ENCODE measurements around the gene SLX1B. TPM values are rescaled to one million over a fixed set of nuclear protein-coding genes. Genes with fewer than 3 reads are reported as not detected.
"Not testable (repeated sequence)": the region's sequence is repeated elsewhere in the genome, so short reads cannot be mapped to it uniquely, and the experiment has no call there.

SLX1B gene
- polyA plus RNA-seq, 1 experiment = 11.5 TPM

DNA sequence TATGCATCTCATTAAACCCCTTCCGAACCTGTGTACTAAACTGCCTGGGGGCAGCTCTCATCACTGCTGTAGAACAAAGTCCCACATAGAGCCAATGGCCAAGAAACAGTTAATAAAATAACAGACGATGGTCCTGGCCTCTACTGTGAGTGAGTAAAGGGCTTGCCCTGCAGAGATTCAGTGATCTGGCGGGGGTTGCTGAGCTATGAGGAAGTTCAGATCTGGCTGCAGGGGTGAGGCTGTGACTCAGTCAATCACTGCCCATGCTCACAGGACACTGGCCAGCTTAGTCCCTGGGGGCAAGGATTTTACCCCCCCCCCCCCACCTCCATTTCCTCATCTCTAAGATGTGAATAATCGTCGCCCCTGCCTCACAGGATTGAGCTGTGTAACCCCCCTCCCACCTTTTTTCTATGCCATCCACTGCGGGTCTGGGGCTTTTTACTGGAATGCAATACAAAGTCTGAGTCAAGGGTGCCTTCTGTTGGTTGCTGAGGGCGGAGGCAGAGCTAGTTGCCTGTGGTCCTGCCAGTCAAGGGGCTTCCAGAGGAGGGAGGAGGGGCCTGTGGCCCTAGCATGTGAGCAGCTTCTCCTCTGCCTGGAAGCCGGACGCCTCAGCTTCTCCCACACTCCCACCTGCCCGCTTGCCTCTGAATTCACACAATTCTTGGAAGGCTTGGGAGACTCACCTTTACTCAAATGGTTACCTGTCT is 13.5 kb downstream of the SLX1B start:
- H3K27me3 ChIP-seq (ENCODE audit: control insufficient read depth, insufficient read depth, low read length); H3K9me3 ChIP-seq (ENCODE audit: control insufficient read depth, insufficient read depth, low read length); H3K27ac ChIP-seq (ENCODE audit: low read depth, low read length); POLR2A ChIA-PET; CTCF ChIA-PET; H3K4me3 ChIP-seq (ENCODE audit: low read depth, low read length); DNase-seq (ENCODE audit: low read depth, low spot score): not testable (repeated sequence)

DNA sequence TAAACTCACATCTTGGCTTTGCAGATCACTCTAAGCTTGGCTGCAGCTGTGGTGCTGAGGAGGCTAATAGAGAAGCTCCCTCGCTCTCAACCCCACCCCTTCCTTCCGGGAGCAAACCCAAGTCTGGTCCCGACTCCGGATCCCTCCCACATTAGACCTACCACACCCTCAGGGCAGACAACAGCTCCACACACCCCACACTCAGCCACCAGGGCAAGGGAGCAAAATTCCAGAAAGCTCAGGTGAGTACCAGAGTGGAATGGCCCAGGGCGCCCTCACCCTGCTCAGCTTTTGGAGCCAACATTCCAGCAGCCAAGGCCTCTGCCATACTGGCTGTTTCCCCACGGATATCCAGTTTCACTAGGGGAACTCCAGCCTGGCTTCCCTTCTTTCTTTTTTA is 15.3 kb downstream of the SLX1B start:
- H3K9me3 ChIP-seq (ENCODE audit: control insufficient read depth, insufficient read depth, low read length); H3K27ac ChIP-seq (ENCODE audit: low read depth, low read length); POLR2A ChIA-PET; CTCF ChIA-PET; H3K4me3 ChIP-seq (ENCODE audit: low read depth, low read length); H3K27me3 ChIP-seq (ENCODE audit: control insufficient read depth, insufficient read depth, low read length); DNase-seq (ENCODE audit: low read depth, low spot score): not testable (repeated sequence)

DNA sequence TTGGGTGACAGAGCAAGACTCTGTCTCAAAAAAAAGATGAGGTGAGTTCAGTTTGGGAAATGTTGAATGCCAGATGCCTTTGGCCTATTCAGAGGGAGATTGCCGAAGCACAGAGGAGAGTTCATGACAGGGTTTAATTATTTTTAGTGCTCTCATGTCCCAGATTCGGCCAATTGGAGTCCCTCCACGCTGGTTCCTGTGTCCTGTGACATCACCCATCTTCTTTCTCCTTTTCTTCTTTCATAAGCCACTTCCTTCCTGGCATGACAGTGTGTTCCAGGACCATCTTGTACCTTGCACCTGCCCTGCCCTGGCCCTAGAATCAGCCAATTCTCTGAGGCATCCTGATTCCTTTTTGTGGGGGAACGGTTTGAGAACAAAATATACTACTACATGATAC is 17.7 kb downstream of the SLX1B start:
- H3K9me3 ChIP-seq (ENCODE audit: control insufficient read depth, insufficient read depth, low read length); DNase-seq (ENCODE audit: low read depth, low spot score); CTCF ChIA-PET; H3K4me3 ChIP-seq (ENCODE audit: low read depth, low read length); H3K27ac ChIP-seq (ENCODE audit: low read depth, low read length); POLR2A ChIA-PET; H3K27me3 ChIP-seq (ENCODE audit: control insufficient read depth, insufficient read depth, low read length): not testable (repeated sequence)

DNA sequence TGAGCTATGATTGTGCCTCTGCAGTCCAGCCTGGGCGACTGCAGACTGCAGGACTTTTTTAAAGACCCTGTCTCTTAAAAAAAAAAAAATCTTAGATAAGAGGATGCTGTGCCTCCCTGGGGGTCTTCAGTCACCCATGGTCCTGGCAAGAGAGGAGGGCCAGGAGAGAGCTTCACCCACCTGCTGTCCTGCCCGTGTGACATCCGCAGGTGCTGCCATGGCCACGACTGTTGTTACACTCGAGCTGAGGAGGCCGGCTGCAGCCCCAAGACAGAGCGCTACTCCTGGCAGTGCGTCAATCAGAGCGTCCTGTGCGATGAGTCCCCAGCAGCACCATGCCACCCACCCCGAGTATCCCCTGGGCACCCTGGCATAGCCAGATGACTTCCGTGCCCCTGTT is 27.9 kb downstream of the SLX1B start:
- H3K27ac ChIP-seq (ENCODE audit: low read depth, low read length); CTCF ChIA-PET; H3K9me3 ChIP-seq (ENCODE audit: control insufficient read depth, insufficient read depth, low read length); POLR2A ChIA-PET; H3K27me3 ChIP-seq (ENCODE audit: control insufficient read depth, insufficient read depth, low read length); H3K4me3 ChIP-seq (ENCODE audit: low read depth, low read length); DNase-seq (ENCODE audit: low read depth, low spot score): not testable (repeated sequence)

DNA sequence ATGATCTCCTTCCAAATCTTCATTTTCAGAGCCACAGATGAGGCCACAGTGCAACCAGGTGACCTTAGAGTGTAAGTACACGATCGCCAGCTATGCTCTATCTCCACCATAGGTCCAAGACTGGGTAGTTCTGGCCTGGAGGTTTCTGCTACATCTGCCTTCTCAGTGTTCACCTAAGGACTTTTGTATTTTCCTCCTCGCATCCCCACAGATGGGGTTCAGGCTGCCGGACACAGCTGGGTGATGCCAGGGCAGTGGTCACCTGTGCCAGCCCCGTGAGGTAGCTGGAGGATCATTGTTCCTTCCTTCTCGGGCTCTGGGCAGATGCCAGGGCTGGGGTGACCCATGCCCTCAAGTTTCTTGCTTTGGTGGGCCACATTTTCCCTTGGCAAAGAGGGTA is 52.0 kb downstream of the SLX1B start, which contains the start of gene NPIPB12:
TSS of gene NPIPB12 (minus strand) at position 101 of the 400 bp plus-strand sequence.
- H3K9me3 ChIP-seq (ENCODE audit: control insufficient read depth, insufficient read depth, low read length); H3K27me3 ChIP-seq (ENCODE audit: control insufficient read depth, insufficient read depth, low read length); POLR2A ChIA-PET; H3K4me3 ChIP-seq (ENCODE audit: low read depth, low read length); DNase-seq (ENCODE audit: low read depth, low spot score); H3K27ac ChIP-seq (ENCODE audit: low read depth, low read length); CTCF ChIA-PET: not testable (repeated sequence)

Small RNA genes lying within 50 kb of the gene (small RNA-seq; reads per million reads assigned to genes)
- gene AC133555.2 (ENCODE audit: insufficient read length, low read depth) = not detected

Other genes with a start within 250 kb of the SLX1B start
- gene NPIPB11, start 47.8 kb upstream of the SLX1B start, polyA plus RNA-seq (2011; rRNA removed) = 0.36 and 1.1 TPM in 2 replicates
- gene BOLA2, start 182 bp upstream of the SLX1B start, polyA plus RNA-seq (2011; rRNA removed) = 11.0 and 11.6 TPM in 2 replicates
- gene SULT1A4, start 5.4 kb downstream of the SLX1B start, polyA plus RNA-seq (2011; rRNA removed) = 0.36 and 0.57 TPM in 2 replicates
- gene NPIPB12, start 51.9 kb downstream of the SLX1B start, polyA plus RNA-seq (2011; rRNA removed) = 9.7 and 12.8 TPM in 2 replicates
- gene SPN, start 208.7 kb downstream of the SLX1B start, polyA plus RNA-seq (2011; rRNA removed) = 0.04 and 0.05 TPM in 2 replicates
- gene QPRT, start 224.6 kb downstream of the SLX1B start, polyA plus RNA-seq (2011; rRNA removed) = 16.0 and 16.6 TPM in 2 replicates

Data from AG04450 (cell line).